ENCODE data around the gene PCNX2.

DNA sequence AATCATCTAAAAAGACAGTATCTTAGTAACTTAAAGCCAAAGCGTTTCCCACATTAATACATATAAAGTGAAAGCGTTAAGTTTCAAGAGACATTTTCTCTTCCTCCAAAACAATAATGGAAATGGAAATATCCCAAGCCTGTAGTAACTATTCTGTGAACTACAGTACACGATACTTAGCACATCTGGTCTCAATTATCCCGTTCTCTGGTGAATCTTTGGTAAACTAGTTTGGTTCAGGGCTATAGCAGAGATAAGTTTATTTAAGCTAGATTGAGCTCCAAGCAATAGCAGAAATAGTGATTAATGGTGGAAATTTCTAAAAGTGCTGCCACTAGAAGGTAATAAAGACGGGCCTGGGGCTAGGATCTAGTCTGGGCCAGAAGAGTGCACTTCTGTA is 55.2 kb downstream of the PCNX2 start:
- TF ChIP-seq ZNF644 (CRISPR knock-in tag; IDR thresholded peaks at IDR 0.05; ENCODE audit: low read depth) (no peak), FOXM1 (CRISPR knock-in tag; IDR thresholded peaks at IDR 0.05) (no peak), RBM22 (optimal IDR thresholded peaks at IDR 0.05; ENCODE audit: low read length) (no peak), HMG20B (CRISPR knock-in tag; conservative IDR thresholded peaks at IDR 0.05) (no peak), CBFB (CRISPR knock-in tag; IDR thresholded peaks at IDR 0.05) (no peak), ZNF256 (CRISPR knock-in tag; conservative IDR thresholded peaks at IDR 0.05) (no peak)
- TF ChIP-seq, protein P1, sequence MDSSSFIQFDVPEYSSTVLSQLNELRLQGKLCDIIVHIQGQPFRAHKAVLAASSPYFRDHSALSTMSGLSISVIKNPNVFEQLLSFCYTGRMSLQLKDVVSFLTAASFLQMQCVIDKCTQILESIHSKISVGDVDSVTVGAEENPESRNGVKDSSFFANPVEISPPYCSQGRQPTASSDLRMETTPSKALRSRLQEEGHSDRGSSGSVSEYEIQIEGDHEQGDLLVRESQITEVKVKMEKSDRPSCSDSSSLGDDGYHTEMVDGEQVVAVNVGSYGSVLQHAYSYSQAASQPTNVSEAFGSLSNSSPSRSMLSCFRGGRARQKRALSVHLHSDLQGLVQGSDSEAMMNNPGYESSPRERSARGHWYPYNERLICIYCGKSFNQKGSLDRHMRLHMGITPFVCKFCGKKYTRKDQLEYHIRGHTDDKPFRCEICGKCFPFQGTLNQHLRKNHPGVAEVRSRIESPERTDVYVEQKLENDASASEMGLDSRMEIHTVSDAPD (CRISPR knock-in tag; IDR thresholded peaks at IDR 0.05): no peak
